H9 (cell line): ENCODE results near the gene APBA3. TPM values are rescaled to one million over a fixed set of nuclear protein-coding genes. Genes with fewer than 3 reads are reported as not detected.

Experiments used
- DNase-seq: peaks from one replicate; pipeline ENCODE4 v3.0.0-alpha.2; 2017
- H2AFZ ChIP-seq: one replicate; pipeline ENCODE4 v1.6.1; 2013; ENCODE audit warnings: mild to moderate bottlenecking, low read length, control low read depth, moderate library complexity
- H2AK5ac ChIP-seq: 2 replicates; pipeline ENCODE4 v1.6.1; 2013; ENCODE audit warnings: low read length, control low read depth, mixed read lengths; ENCODE audit not compliant: insufficient read length
- H2BK120ac ChIP-seq: one replicate; pipeline ENCODE4 v1.6.1; 2013; ENCODE audit warnings: low read depth, mild to moderate bottlenecking, low read length, control low read depth, inconsistent platforms; ENCODE audit not compliant: poor library complexity, severe bottlenecking
- H2BK12ac ChIP-seq: 2 replicates; pipeline ENCODE4 v1.6.1; 2013; ENCODE audit warnings: low read length, control low read depth, mixed read lengths, low read depth; ENCODE audit not compliant: insufficient read length
- H2BK15ac ChIP-seq: 2 replicates; pipeline ENCODE4 v1.6.1; 2013; ENCODE audit warnings: low read depth, low read length, control low read depth
- H2BK20ac ChIP-seq: one replicate; pipeline ENCODE4 v1.6.1; 2013; ENCODE audit warnings: low read depth, mild to moderate bottlenecking, low read length, control low read depth, inconsistent platforms; ENCODE audit not compliant: poor library complexity, severe bottlenecking
- H2BK5ac ChIP-seq: 2 replicates; pipeline ENCODE4 v1.6.1; 2013; ENCODE audit warnings: low read length, control low read depth, mixed read lengths; ENCODE audit not compliant: insufficient read length
- H3K14ac ChIP-seq: 2 replicates; pipeline ENCODE4 v1.6.1; 2013; ENCODE audit warnings: low read length, control low read depth; ENCODE audit not compliant: insufficient read depth
- H3K18ac ChIP-seq: 2 replicates; pipeline ENCODE4 v1.6.1; 2013; ENCODE audit warnings: low read depth, mild to moderate bottlenecking, mixed read lengths, low read length, control low read depth; ENCODE audit not compliant: insufficient read length
- H3K23ac ChIP-seq: 2 replicates; pipeline ENCODE4 v1.6.1; 2013; ENCODE audit warnings: low read length, control low read depth, mixed read lengths, low read depth; ENCODE audit not compliant: insufficient read length
- H3K23me2 ChIP-seq: 2 replicates; pipeline ENCODE4 v1.6.1; 2013; ENCODE audit warnings: low read depth, mild to moderate bottlenecking, mixed read lengths, low read length, control low read depth; ENCODE audit not compliant: insufficient read length, poor library complexity, severe bottlenecking
- H3K27ac ChIP-seq: 2 replicates; pipeline ENCODE4 v1.5.1; 2013; ENCODE audit warnings: low read length, control low read depth, mixed read lengths, low read depth; ENCODE audit not compliant: insufficient read length
- H3K27me3 ChIP-seq: 2 replicates; pipeline ENCODE4 v1.6.1; 2013; ENCODE audit warnings: low read length, control low read depth, inconsistent platforms; ENCODE audit not compliant: insufficient read depth
- H3K4ac ChIP-seq: 2 replicates; pipeline ENCODE4 v1.6.1; 2013; ENCODE audit warnings: low read depth, mild to moderate bottlenecking, control low read depth, inconsistent platforms, low read length, moderate library complexity
- H3K4me1 ChIP-seq: 2 replicates; pipeline ENCODE4 v1.6.1; 2013; ENCODE audit warnings: low read length, control low read depth, inconsistent platforms; ENCODE audit not compliant: insufficient read depth
- H3K4me2 ChIP-seq: 2 replicates; pipeline ENCODE4 v1.6.1; 2013; ENCODE audit warnings: low read length, control low read depth, mixed read lengths; ENCODE audit not compliant: insufficient read length, insufficient read depth
- H3K56ac ChIP-seq: 2 replicates; pipeline ENCODE4 v1.6.1; 2013; ENCODE audit warnings: low read depth, mild to moderate bottlenecking, mixed read lengths, low read length, control low read depth; ENCODE audit not compliant: insufficient read length
- H3K79me1 ChIP-seq: 2 replicates; pipeline ENCODE4 v1.6.1; 2013; ENCODE audit warnings: low read depth, mild to moderate bottlenecking, moderate library complexity, low read length, control low read depth, inconsistent platforms; ENCODE audit not compliant: insufficient read depth, poor library complexity, severe bottlenecking
- H3K79me2 ChIP-seq: 2 replicates; pipeline ENCODE4 v1.6.1; 2013; ENCODE audit warnings: low read length, control low read depth, inconsistent platforms; ENCODE audit not compliant: insufficient read depth
- H3K9ac ChIP-seq: 2 replicates; pipeline ENCODE4 v1.6.1; 2013; ENCODE audit warnings: low read length, control low read depth, mixed read lengths; ENCODE audit not compliant: insufficient read length; ENCODE audit errors: extremely low read depth
- H3K9me3 ChIP-seq: one replicate; pipeline ENCODE4 v1.6.1; 2013; ENCODE audit warnings: low read depth, low read length, inconsistent platforms; ENCODE audit not compliant: control insufficient read depth
- H3T11ph ChIP-seq: one replicate; pipeline ENCODE4 v1.6.1; 2013; ENCODE audit warnings: mild to moderate bottlenecking, low read length, control low read depth, inconsistent platforms
- H4K20me1 ChIP-seq: one replicate; pipeline ENCODE4 v1.6.1; 2013; ENCODE audit not compliant: control insufficient read depth, insufficient read length, insufficient read depth
- H4K5ac ChIP-seq: 2 replicates; pipeline ENCODE4 v1.6.1; 2013; ENCODE audit warnings: low read depth, mild to moderate bottlenecking, mixed read lengths, low read length, control low read depth; ENCODE audit not compliant: insufficient read length
- H4K8ac ChIP-seq: replicated peaks from 2 replicates; pipeline ENCODE4 v1.6.1; 2013; ENCODE audit warnings: low read length, control low read depth, mixed read lengths, low read depth; ENCODE audit not compliant: insufficient read length
- H4K91ac ChIP-seq: 2 replicates; pipeline ENCODE4 v1.6.1; 2013; ENCODE audit warnings: low read depth, mild to moderate bottlenecking, moderate library complexity, mixed read lengths, low read length, control low read depth; ENCODE audit not compliant: insufficient read length
- H3K27ac Mint-ChIP-seq, 3 experiments: 2 replicates in 2 of 3; 3 replicates in 1 of 3; pipeline ENCODE4 v1.8.0; 2020 to 2021; ENCODE audit warnings: mixed read lengths in 3 of 3, mild to moderate bottlenecking in 1 of 3, moderate library complexity in 1 of 3
- H3K27me3 Mint-ChIP-seq: 2 replicates; pipeline ENCODE4 v1.8.0; 2021; ENCODE audit warnings: low read depth, mild to moderate bottlenecking, moderate library complexity, mixed read lengths
- H3K36me3 Mint-ChIP-seq, 3 experiments: 2 replicates in 2 of 3; 3 replicates in 1 of 3; pipeline ENCODE4 v1.8.0; 2020 to 2021; ENCODE audit warnings: low read depth in 3 of 3, mixed read lengths in 3 of 3; ENCODE audit not compliant: insufficient read depth in 1 of 3
- H3K4me1 Mint-ChIP-seq, 2 experiments: 2 replicates each; pipeline ENCODE4 v1.8.0; 2020; ENCODE audit warnings: mixed read lengths in 2 of 2
- H3K4me3 Mint-ChIP-seq, 2 experiments: 2 replicates in 1 of 2; 3 replicates in 1 of 2; pipeline ENCODE4 v1.8.0; 2020 to 2021; ENCODE audit warnings: mild to moderate bottlenecking in 2 of 2, mixed read lengths in 2 of 2, moderate library complexity in 1 of 2
- H3K9me3 Mint-ChIP-seq, 2 experiments: 2 replicates in 1 of 2; 3 replicates in 1 of 2; pipeline ENCODE4 v1.8.0; 2020; ENCODE audit warnings: mild to moderate bottlenecking in 2 of 2, mixed read lengths in 2 of 2, moderate library complexity in 1 of 2
- CTCF ChIP-seq: fragments of 200-600 bp; sonication (generic); conservative IDR thresholded peaks from 3 replicates; pipeline ENCODE4 v1.8.0; 2021; ENCODE audit warnings: antibody characterized with exemption, mild to moderate bottlenecking
- WGBS: extraction: QIAGEN DNeasy Blood & Tissue Kit; methylation state at CpG from one replicate; pipeline ENCODE4 v1.1.7; 2013; ENCODE audit warnings: missing lambda C conversion rate, low lambda C conversion rate, mixed read lengths; ENCODE audit not compliant: insufficient read length; ENCODE audit errors: extremely low coverage; 5-methylcytosine and 5-hydroxymethylcytosine counted together
- total RNA-seq: library from RNA; stranded (reverse); gene quantifications from 2 replicates; pipeline ENCODE4 v1.2.1, GENCODE V29; 2021

The APBA3 gene
- total RNA-seq, 1 experiment from 2014 or later, result 21.8 TPM

- H3K9ac ChIP-seq, result no peak overlapping the region
- no peak overlapping the region for H4K91ac ChIP-seq
- peak overlapping the region; percentile 54 for H3K4me2 ChIP-seq
- no peak overlapping the region for H2BK120ac ChIP-seq
- H3K23ac ChIP-seq, result no peak overlapping the region
- no peaks in the 10 kb centered on the region for H3K4me1 ChIP-seq
- H4K20me1 ChIP-seq, result no peaks in the 10 kb centered on the region
- no peak overlapping the region for H3K27ac ChIP-seq
- H3K9me3 Mint-ChIP-seq, result peaks cover 21 to 23% of the 10 kb centered on the region in 2 experiments
- no peak overlapping the region for H4K5ac ChIP-seq
- no peak overlapping the region for H4K8ac ChIP-seq
- peaks cover 64% of the 10 kb centered on the region for H3K27me3 Mint-ChIP-seq
- H3K4ac ChIP-seq, result no peak overlapping the region
- no peak overlapping the region for H2BK15ac ChIP-seq
- no peak overlapping the region for H3K56ac ChIP-seq
- DNase-seq, result peak; percentile 27
- peak overlapping the region; percentile 64 to 83 for H3K4me3 Mint-ChIP-seq
- H3K18ac ChIP-seq, result no peak overlapping the region
- H3K4me1 Mint-ChIP-seq, result peaks cover 5 to 8% of the 10 kb centered on the region in 2 experiments
- H3K79me1 ChIP-seq, result no peaks in the 10 kb centered on the region
- peaks cover 19% of the 10 kb centered on the region for H3K9me3 ChIP-seq
- H2BK20ac ChIP-seq, result no peak overlapping the region
- peaks cover 2% of the 10 kb centered on the region; the same call in 1 of the 2 replicates for H3K27me3 ChIP-seq
- H3K27ac Mint-ChIP-seq, result no peak overlapping the region; a peak in 1 of 7 replicates
- H3K14ac ChIP-seq, result no peak overlapping the region; the same call in 1 of the 2 replicates
- no peak overlapping the region for H3T11ph ChIP-seq
- peaks cover 21 to 24% (median 21%) of the 10 kb centered on the region in 3 experiments for H3K36me3 Mint-ChIP-seq
- no peaks in the 10 kb centered on the region for H3K79me2 ChIP-seq
- H2BK5ac ChIP-seq, result no peak overlapping the region
- WGBS, result no CpG with 5 or more reads among the region's 25 CpGs
- no peaks in the 10 kb centered on the region for H3K23me2 ChIP-seq
- TF ChIP-seq CTCF, result no peak
- H2AK5ac ChIP-seq, result no peak overlapping the region
- no peak overlapping the region for H2AFZ ChIP-seq
- no peak overlapping the region for H2BK12ac ChIP-seq
These were observed 23.3 kb upstream of the APBA3 start for GRCh38 chr19:3784607-3785450.
